ENCODE results near the gene CHRM3. TPM values are rescaled to one million over a fixed set of nuclear protein-coding genes. Genes with fewer than 3 reads are reported as not detected.

The CHRM3 gene
- total and polyA plus RNA-seq, 2 donors from 2014 or later = 1.4 to 2.9 TPM

DNA sequence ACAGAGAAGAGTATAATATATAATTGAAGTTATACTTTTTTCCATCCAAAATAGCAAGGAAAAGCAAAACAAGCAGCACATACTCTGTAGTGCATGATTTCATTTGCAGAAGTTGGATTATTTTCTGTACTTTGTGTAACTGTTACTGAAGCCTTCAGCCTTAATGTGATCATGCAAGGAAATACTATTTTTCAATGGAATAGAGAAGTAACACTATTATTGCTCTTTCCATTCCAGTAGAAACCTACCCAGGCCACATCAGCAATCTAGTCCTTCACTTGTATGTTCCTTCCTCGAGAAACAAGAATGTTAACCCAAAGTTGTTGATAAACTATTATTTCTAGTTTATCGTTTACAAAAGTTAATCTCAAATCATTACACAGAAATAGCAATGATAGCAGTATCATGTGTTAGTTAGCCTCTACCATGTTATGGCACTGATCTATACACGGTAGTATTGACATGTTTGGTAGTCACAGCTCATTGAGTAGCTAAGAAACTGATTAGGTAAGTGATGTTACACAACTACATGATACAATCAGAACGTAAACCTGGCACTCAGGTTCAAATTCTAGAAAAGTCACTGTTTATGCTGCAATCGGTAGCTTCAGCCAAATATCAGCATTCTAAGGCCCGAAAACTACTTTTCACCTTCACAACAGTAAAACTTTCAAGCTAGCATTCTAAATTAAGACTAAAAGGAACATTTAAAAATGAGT lies 37.6 kb upstream of the CHRM3 start:
- TF ChIP-seq, protein P1, sequence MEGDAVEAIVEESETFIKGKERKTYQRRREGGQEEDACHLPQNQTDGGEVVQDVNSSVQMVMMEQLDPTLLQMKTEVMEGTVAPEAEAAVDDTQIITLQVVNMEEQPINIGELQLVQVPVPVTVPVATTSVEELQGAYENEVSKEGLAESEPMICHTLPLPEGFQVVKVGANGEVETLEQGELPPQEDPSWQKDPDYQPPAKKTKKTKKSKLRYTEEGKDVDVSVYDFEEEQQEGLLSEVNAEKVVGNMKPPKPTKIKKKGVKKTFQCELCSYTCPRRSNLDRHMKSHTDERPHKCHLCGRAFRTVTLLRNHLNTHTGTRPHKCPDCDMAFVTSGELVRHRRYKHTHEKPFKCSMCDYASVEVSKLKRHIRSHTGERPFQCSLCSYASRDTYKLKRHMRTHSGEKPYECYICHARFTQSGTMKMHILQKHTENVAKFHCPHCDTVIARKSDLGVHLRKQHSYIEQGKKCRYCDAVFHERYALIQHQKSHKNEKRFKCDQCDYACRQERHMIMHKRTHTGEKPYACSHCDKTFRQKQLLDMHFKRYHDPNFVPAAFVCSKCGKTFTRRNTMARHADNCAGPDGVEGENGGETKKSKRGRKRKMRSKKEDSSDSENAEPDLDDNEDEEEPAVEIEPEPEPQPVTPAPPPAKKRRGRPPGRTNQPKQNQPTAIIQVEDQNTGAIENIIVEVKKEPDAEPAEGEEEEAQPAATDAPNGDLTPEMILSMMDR (IDR thresholded peaks at IDR 0.05; ENCODE audit: borderline replicate concordance, extremely low read depth, insufficient read depth) = no peak
- no peak overlapping the region for H3K27ac ChIP-seq (ENCODE audit: low read depth in 2 of 2, low read length in 2 of 2)
- H3K36me3 ChIP-seq (ENCODE audit: control insufficient read depth in 2 of 3, insufficient read depth in 3 of 3, low read length in 3 of 3) = no peaks in the 10 kb centered on the region
- H3K27me3 ChIP-seq (ENCODE audit: control insufficient read depth, insufficient read depth, low read length) = no peaks in the 10 kb centered on the region
- intact Hi-C loops (cut with DNase I) = no loop called here
- peaks cover 0 to 3% (median 0%) of the 10 kb centered on the region in 3 donors for H3K4me1 ChIP-seq (ENCODE audit: control insufficient read depth in 2 of 3, insufficient read depth in 2 of 3, low read depth in 1 of 3, low read length in 3 of 3)
- DNase-seq = no peak
- H3K9ac ChIP-seq (ENCODE audit: low read length in 3 of 3) = no peak overlapping the region
- no peaks in the 10 kb centered on the region for H3K9me3 ChIP-seq (ENCODE audit: control insufficient read depth in 2 of 3, insufficient read depth in 1 of 3, low read length in 3 of 3)
- no peak overlapping the region for H3K4me3 ChIP-seq (ENCODE audit: low read length in 3 of 3)
- FAIRE-seq = no peak

DNA sequence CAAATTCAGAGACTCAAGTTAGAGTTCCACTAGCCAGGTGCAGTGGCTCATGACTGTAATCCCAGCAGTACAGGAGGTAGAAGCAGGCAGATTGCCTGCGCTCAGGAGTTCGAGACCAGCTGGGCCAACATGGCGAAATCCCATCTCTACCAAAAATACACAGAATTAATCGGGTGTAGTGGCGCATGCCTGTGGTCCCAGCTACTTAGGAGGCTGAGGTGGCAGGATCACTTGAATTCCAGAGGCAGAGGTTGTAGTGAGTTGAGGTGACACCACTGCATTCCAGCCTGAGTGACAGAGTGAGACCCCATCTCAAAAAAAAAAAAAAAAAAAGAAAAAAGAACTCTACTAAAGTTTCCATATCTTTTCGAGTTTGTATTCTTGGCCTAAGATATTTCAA lies 36.7 kb upstream of the CHRM3 start:
- DNase-seq (no peak), FAIRE-seq (no peak)
- TF ChIP-seq, protein P1 (IDR thresholded peaks at IDR 0.05; ENCODE audit: borderline replicate concordance, extremely low read depth, insufficient read depth) = no peak
- no peaks in the 10 kb centered on the region for H3K9me3 ChIP-seq (ENCODE audit: control insufficient read depth in 2 of 3, insufficient read depth in 1 of 3, low read length in 3 of 3)
- intact Hi-C loops (cut with DNase I) = no loop called here
- no peaks in the 10 kb centered on the region for H3K36me3 ChIP-seq (ENCODE audit: control insufficient read depth in 2 of 3, insufficient read depth in 3 of 3, low read length in 3 of 3)
- H3K27me3 ChIP-seq (ENCODE audit: control insufficient read depth, insufficient read depth, low read length) = no peaks in the 10 kb centered on the region
- no peak overlapping the region for H3K4me3 ChIP-seq (ENCODE audit: low read length in 3 of 3)
- peaks cover 0 to 6% (median 0%) of the 10 kb centered on the region in 3 donors for H3K4me1 ChIP-seq (ENCODE audit: control insufficient read depth in 2 of 3, insufficient read depth in 2 of 3, low read depth in 1 of 3, low read length in 3 of 3)
- H3K27ac ChIP-seq (ENCODE audit: low read depth in 2 of 2, low read length in 2 of 2) = no peak overlapping the region
- H3K9ac ChIP-seq (ENCODE audit: low read length in 3 of 3) = no peak overlapping the region

DNA sequence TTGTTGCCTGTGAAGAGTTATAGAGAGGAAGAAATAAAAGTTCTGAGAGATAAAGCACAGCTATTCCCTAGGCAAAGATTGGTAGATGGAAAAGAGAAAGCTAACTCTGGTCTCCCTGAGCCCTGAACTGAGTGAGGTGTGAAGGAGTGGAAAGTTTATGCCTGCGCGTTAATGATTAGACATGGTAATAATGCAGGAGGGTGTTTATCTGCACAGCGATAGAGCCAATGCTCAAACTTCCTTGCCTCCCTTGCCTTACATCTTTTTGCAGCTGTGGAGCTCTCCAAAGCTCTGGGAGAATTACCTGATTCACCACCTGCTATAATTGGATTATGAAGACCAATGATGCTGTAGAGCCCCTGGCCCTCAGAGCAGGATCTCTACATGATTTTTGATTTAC lies 32.8 kb upstream of the CHRM3 start:
- no peak overlapping the region for H3K27ac ChIP-seq (ENCODE audit: low read depth in 2 of 2, low read length in 2 of 2)
- H3K36me3 ChIP-seq (ENCODE audit: control insufficient read depth in 2 of 3, insufficient read depth in 3 of 3, low read length in 3 of 3) = no peaks in the 10 kb centered on the region
- H3K9ac ChIP-seq (ENCODE audit: low read length in 3 of 3) = no peak overlapping the region
- H3K4me1 ChIP-seq (ENCODE audit: control insufficient read depth in 2 of 3, insufficient read depth in 2 of 3, low read depth in 1 of 3, low read length in 3 of 3) = peaks cover 0 to 6% (median 0%) of the 10 kb centered on the region in 3 donors
- DNase-seq (peak in 2 of 5 donors; percentile 68 to 78), FAIRE-seq (no peak)
- H3K27me3 ChIP-seq (ENCODE audit: control insufficient read depth, insufficient read depth, low read length) = no peaks in the 10 kb centered on the region
- intact Hi-C loops (cut with DNase I) = no loop called here
- no peaks in the 10 kb centered on the region for H3K9me3 ChIP-seq (ENCODE audit: control insufficient read depth in 2 of 3, insufficient read depth in 1 of 3, low read length in 3 of 3)
- peak overlapping the region in 1 of 3 donors; percentile 12 for H3K4me3 ChIP-seq (ENCODE audit: low read length in 3 of 3)
- TF ChIP-seq, protein P1 (IDR thresholded peaks at IDR 0.05; ENCODE audit: borderline replicate concordance, extremely low read depth, insufficient read depth) = no peak

Measured in kidney (tissue), 14 donors.